Colonic mucosa (tissue), 4 donors: ENCODE measurements around the gene NOP14. TPM values are rescaled to one million over a fixed set of nuclear protein-coding genes. Genes with fewer than 3 reads are reported as not detected.
A peak's percentile ranks its signal among the peaks of the same experiment; 100 is the strongest.

Source experiments
- DNase-seq: peaks from one replicate; pipeline ENCODE4 v3.0.0-alpha.2; 2020
- H3K27ac ChIP-seq: fragments of 200-600 bp; one replicate; pipeline ENCODE4 v1.8.0; 2021
- H3K27me3 ChIP-seq: fragments of 200-600 bp; one replicate; pipeline ENCODE4 v1.8.0; 2021
- H3K36me3 ChIP-seq: fragments of 200-600 bp; one replicate; pipeline ENCODE4 v1.8.0; 2021
- H3K4me1 ChIP-seq: fragments of 200-600 bp; one replicate; pipeline ENCODE4 v1.8.0; 2021; ENCODE audit warnings: mild to moderate bottlenecking
- H3K4me3 ChIP-seq: fragments of 200-600 bp; one replicate; pipeline ENCODE4 v1.8.0; 2021
- H3K9ac ChIP-seq, 2 donors: one replicate each; pipeline ENCODE4 v1.7.0; 2013; ENCODE audit warnings: control low read depth in 2 of 2, low read depth in 2 of 2, low read length in 2 of 2
- H3K9me3 ChIP-seq: fragments of 200-600 bp; one replicate; pipeline ENCODE4 v1.8.0; 2021
- intact Hi-C: fragments of 100-400 bp; cut with DNase I; formaldehyde crosslinking; loops from one replicate; pipeline ENCODE4 v1.14.1; 2022
- total RNA-seq, 2 donors: library from RNA; stranded (reverse); fragmentation: NEBNext Ultra II Directional in 1 of 2; extraction: Animal tissue kit (Norgen Biotek cat#: 25700) in 1 of 2; gene quantifications; one replicate each; pipeline ENCODE4 v1.2.1, GENCODE V29; 2021
- TF ChIP-seq, protein P1 (sequence below): fragments of 200-600 bp; IDR thresholded peaks from one replicate; pipeline ENCODE4 v1.8.0; 2022; ENCODE audit warnings: antibody characterized with exemption, mild to moderate bottlenecking
- donor health status: healthy.
- donor health status: DM: no; HTN: no; CAD: no.
- donor health status: DM: no; HTN: no; CAD: no.

The NOP14 gene
- total RNA-seq, 2 donors from 2014 or later: 16.5 to 40.4 TPM

DNA sequence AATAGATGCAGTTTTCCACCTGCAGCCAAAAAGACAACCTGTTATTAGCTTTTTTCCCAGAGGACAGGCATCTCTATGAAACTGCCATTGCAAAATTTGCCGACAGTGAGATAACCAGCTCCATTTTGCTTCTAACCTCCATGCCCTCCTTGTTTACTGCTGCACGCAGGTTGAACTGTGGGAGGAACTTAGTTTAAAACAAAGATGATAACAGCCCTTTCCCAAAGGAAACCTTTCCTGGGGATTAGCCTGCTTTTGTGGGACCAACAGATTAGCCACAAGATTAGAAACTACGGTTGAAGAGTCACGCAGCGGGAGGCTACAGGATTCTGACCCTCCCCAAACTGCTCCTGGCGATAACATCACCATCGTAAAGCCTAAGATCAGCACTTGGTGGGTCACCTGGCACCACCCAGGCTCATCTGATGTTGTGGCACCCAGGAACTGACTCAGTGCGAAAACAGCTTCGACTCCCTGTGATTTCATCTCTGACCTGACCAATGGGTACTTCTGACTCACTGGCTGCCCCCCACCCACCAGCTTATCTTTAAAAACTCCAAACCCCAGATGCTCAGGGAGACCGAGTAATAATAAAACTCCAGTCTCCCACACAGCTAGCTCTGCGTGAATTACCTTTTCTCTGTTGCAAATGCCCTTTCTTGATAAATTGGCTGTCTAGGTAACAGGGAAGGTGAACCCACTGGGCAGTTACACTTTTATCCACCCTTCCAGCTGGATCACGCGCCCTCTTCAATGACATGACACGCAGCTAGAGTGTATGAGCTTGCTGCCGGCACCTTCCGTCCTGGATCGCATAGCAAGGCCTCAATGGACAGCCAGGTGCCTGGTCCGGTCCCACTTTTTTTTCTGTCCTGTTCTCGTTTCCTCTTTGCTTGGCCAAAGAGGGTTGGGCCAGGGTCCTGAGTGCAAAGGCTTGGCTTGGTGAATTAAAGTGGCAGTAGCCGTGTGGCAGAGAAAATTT is 27.2 kb downstream of the NOP14 start:
- H3K27me3 ChIP-seq: no peaks in the 10 kb centered on the region
- intact Hi-C loops: loop anchor here (10.0 kb wide), 1 partner anchor 91 kb away; the partner anchor contains the start of gene ADD1
- H3K9ac ChIP-seq: peak overlapping the region in 1 of 2 donors; percentile 93
- TF ChIP-seq, protein P1, sequence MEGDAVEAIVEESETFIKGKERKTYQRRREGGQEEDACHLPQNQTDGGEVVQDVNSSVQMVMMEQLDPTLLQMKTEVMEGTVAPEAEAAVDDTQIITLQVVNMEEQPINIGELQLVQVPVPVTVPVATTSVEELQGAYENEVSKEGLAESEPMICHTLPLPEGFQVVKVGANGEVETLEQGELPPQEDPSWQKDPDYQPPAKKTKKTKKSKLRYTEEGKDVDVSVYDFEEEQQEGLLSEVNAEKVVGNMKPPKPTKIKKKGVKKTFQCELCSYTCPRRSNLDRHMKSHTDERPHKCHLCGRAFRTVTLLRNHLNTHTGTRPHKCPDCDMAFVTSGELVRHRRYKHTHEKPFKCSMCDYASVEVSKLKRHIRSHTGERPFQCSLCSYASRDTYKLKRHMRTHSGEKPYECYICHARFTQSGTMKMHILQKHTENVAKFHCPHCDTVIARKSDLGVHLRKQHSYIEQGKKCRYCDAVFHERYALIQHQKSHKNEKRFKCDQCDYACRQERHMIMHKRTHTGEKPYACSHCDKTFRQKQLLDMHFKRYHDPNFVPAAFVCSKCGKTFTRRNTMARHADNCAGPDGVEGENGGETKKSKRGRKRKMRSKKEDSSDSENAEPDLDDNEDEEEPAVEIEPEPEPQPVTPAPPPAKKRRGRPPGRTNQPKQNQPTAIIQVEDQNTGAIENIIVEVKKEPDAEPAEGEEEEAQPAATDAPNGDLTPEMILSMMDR: no peak
- peaks cover 15% of the 10 kb centered on the region for H3K4me1 ChIP-seq
- H3K9me3 ChIP-seq: no peaks in the 10 kb centered on the region
- H3K4me3 ChIP-seq: peak overlapping the region; percentile 94
- no peak for DNase-seq
- H3K36me3 ChIP-seq: peaks cover 11% of the 10 kb centered on the region
- peak overlapping the region; percentile 79 for H3K27ac ChIP-seq

DNA sequence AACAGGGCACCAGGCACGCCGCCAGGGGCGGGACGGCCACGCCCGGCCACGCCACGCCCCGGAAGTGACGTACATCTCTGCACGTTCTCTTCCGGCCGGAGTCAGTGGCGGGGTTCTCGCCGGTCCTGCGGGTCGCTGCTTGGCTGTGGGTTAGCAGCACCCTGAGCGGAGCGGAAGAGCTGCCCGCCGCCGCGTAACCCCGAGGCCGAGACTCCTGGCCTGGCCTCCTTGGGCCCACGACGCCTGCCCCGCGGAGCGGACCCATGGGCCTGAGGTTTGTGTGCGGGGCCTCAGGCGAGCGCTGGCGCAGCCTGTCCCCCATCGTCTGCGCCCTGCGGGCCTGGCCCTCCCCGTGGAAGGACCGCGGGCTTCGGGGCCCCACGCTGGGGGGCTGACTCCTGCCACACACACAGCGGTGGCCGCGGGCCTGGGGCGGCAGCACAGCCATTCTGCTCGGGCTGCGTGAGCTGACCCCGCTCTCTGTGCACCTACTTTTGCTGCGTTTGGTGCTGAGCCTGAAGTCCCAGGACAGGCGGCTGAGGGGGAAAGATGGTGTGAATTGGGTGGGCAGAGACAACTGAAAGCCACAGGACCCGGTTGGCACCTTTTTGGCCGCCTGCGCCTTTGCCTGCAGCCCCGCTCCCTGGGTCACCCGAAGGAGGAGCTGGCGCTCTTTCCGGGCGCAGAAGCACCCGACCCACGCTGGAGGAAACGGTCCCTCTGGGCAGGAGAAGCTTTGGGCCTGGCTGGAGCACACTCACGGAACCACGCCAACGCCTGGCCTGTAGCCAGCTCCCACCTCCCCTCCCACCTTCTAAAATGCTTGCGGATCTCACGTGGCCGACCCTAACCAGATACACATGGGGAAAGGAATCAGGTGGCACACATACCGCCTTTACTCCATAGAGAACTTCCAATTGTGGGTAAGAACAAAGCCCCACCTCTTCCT is 28.1 kb downstream of the NOP14 start:
- Histone ChIP-seq H3K9ac (peak overlapping the region; percentile 93 to 98), H3K27me3 (no peaks in the 10 kb centered on the region), H3K27ac (peak overlapping the region; percentile 79), H3K4me3 (peak overlapping the region; percentile 94), H3K9me3 (no peaks in the 10 kb centered on the region), H3K36me3 (peaks cover 10% of the 10 kb centered on the region), H3K4me1 (peaks cover 17% of the 10 kb centered on the region)
- DNase-seq: peak; percentile 98
- TF ChIP-seq, protein P1: no peak
- intact Hi-C loops: loop anchor here (5.0 to 10.0 kb wide), 2 partner anchors 90 to 173 kb away; partner anchors contain the start of gene ADD1

DNA sequence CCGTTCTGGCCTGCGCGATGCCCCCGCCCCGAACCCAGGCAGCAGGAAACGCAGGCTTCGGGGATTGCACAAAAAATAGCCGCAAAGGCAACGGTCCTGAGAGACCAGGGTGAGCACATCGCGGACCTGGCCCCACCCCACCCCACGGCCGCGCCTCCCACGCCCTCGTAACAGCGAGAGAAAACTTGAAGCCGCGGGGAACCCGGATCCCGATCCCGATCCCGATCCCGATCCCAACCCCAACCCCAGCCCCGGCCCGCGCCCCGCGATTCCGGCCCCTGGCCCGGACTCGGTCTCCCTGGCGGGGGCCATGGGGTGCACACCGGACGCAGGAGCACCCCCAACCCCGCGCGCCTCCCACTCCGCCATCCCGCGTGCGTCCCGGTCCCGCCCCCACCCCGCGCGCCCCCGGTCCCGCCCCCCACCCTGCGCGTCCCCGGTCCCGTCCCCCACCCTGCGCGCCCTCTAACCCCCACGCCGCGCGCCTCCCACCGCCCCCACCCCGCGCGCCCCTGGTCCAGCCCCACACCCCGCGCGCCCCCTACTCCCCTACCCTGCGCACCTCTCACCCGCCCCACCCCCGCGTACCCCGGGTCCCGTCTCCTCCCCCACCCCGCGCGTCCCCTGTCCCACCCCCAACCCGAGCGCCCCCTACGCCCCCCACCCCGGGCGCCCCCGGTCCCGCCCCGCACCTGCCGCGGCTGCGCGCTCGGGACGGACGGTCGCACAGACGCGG is 29.0 kb downstream of the NOP14 start:
- Histone ChIP-seq H3K36me3 (peaks cover 3% of the 10 kb centered on the region), H3K4me3 (peak overlapping the region; percentile 94), H3K9me3 (no peaks in the 10 kb centered on the region), H3K27me3 (no peaks in the 10 kb centered on the region), H3K9ac (peak overlapping the region; percentile 58 to 64), H3K27ac (peak overlapping the region; percentile 79), H3K4me1 (peaks cover 17% of the 10 kb centered on the region)
- peak; percentile 58 for DNase-seq
- TF ChIP-seq, protein P1: no peak
- intact Hi-C loops: loop anchor here (5.0 to 10.0 kb wide), 2 partner anchors 89 to 172 kb away; partner anchors contain the start of gene ADD1

DNA sequence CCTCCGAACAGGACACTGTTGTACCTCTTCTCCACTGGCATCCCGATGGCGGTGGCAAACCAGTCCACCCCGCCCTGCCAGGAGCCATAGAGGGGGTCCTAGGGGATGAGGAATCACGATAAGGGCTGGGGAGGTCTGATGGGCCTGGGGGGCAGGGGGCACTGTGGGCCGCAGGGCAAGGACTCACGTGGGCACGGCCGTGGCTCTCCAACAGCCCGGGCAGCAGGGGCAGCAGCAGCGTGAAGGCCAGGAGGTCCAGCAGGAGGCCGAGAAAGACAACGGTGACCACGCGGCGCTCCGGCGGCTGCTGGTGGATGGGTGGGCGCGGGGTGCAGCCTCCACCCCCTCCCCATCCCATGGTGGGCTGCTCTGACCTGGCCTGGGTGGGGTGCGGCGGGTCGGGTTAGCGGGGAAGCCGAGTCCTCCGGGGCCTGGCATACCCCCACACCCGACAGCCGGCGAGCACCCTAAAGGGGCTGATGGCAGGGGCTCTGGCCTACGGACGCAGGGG is 29.6 kb downstream of the NOP14 start:
- peak; percentile 34 for DNase-seq

More for the DNA sequence above, 29.6 kb downstream of the NOP14 start:
- H3K4me1 ChIP-seq: peaks cover 17% of the 10 kb centered on the region
- H3K4me3 ChIP-seq: peak overlapping the region; percentile 94
- intact Hi-C loops: loop anchor here (5.0 to 10.0 kb wide), 2 partner anchors 89 to 171 kb away; partner anchors contain the start of gene ADD1
- H3K36me3 ChIP-seq: peaks cover 3% of the 10 kb centered on the region
- TF ChIP-seq, protein P1: no peak
- H3K27me3 ChIP-seq: no peaks in the 10 kb centered on the region
- no peaks in the 10 kb centered on the region for H3K9me3 ChIP-seq
- H3K27ac ChIP-seq: peak overlapping the region; percentile 79
- peak overlapping the region; percentile 58 to 64 for H3K9ac ChIP-seq
